Measurements from ENCODE around the gene TRERF1. TPM values are rescaled to one million over a fixed set of nuclear protein-coding genes. Genes with fewer than 3 reads are reported as not detected.

Gene TRERF1
- total RNA-seq, 1 donor from 2014 or later: 12.4 TPM

- peaks cover 2% of the 10 kb centered on the region for H3K36me3 Mint-ChIP-seq (ENCODE audit: low read depth)
- no peak for DNase-seq (ENCODE audit: low read depth, low spot score)
- no peaks in the 10 kb centered on the region for H3K27me3 Mint-ChIP-seq (ENCODE audit: low read depth)
- TF ChIP-seq CTCF (conservative IDR thresholded peaks at IDR 0.05): no peak
- H3K27ac Mint-ChIP-seq (ENCODE audit: unreplicated experiment): no peak overlapping the region
- H3K4me3 Mint-ChIP-seq: no peak overlapping the region
- H3K9me3 Mint-ChIP-seq: no peaks in the 10 kb centered on the region
- H3K4me1 Mint-ChIP-seq: peaks cover 9% of the 10 kb centered on the region
These were observed 31.0 kb downstream of the TRERF1 start for GRCh38 chr6:42420741-42421140.

- DNase-seq (ENCODE audit: low read depth, low spot score): no peak
- no peak overlapping the region for H3K4me3 Mint-ChIP-seq
- H3K27ac Mint-ChIP-seq (ENCODE audit: unreplicated experiment): no peak overlapping the region
- no peaks in the 10 kb centered on the region for H3K9me3 Mint-ChIP-seq
- no peak for TF ChIP-seq CTCF (conservative IDR thresholded peaks at IDR 0.05)
- peaks cover 9% of the 10 kb centered on the region for H3K4me1 Mint-ChIP-seq
- peaks cover 2% of the 10 kb centered on the region for H3K36me3 Mint-ChIP-seq (ENCODE audit: low read depth)
- no peaks in the 10 kb centered on the region for H3K27me3 Mint-ChIP-seq (ENCODE audit: low read depth)
These were observed 32.0 kb downstream of the TRERF1 start for GRCh38 chr6:42419490-42420280.

- no peak overlapping the region for H3K4me3 Mint-ChIP-seq
These were observed 33.0 kb downstream of the TRERF1 start for GRCh38 chr6:42418724-42419123.

GRCh38 chr6:42417641-42418112 lies 34.0 kb downstream of the TRERF1 start:
- peaks cover 9% of the 10 kb centered on the region for H3K4me1 Mint-ChIP-seq
- no peak overlapping the region for H3K4me3 Mint-ChIP-seq
- H3K9me3 Mint-ChIP-seq: no peaks in the 10 kb centered on the region
- no peaks in the 10 kb centered on the region for H3K27me3 Mint-ChIP-seq (ENCODE audit: low read depth)
- no peaks in the 10 kb centered on the region for H3K36me3 Mint-ChIP-seq (ENCODE audit: low read depth)
- H3K27ac Mint-ChIP-seq (ENCODE audit: unreplicated experiment): no peak overlapping the region
- no peak for TF ChIP-seq CTCF (conservative IDR thresholded peaks at IDR 0.05)
- no peak for DNase-seq (ENCODE audit: low read depth, low spot score)

More at GRCh38 chr6:42418724-42419123, 33.0 kb downstream of the TRERF1 start:
- Mint-ChIP-seq H3K36me3 (ENCODE audit: low read depth) (peaks cover 2% of the 10 kb centered on the region), H3K9me3 (no peaks in the 10 kb centered on the region), H3K27me3 (ENCODE audit: low read depth) (no peaks in the 10 kb centered on the region), H3K4me1 (peaks cover 9% of the 10 kb centered on the region), H3K27ac (ENCODE audit: unreplicated experiment) (no peak overlapping the region)
- no peak for TF ChIP-seq CTCF (conservative IDR thresholded peaks at IDR 0.05)
- no peak for DNase-seq (ENCODE audit: low read depth, low spot score)

GRCh38 chr6:42411406-42411805 lies 40.3 kb downstream of the TRERF1 start:
- Mint-ChIP-seq H3K4me1 (peaks cover 13% of the 10 kb centered on the region), H3K27ac (ENCODE audit: unreplicated experiment) (no peak overlapping the region), H3K36me3 (ENCODE audit: low read depth) (no peaks in the 10 kb centered on the region), H3K9me3 (no peaks in the 10 kb centered on the region), H3K27me3 (ENCODE audit: low read depth) (no peaks in the 10 kb centered on the region), H3K4me3 (no peak overlapping the region)
- TF ChIP-seq CTCF (conservative IDR thresholded peaks at IDR 0.05): no peak
- DNase-seq (ENCODE audit: low read depth, low spot score): no peak
